ENCODE results near the gene SGSM2.

DNA sequence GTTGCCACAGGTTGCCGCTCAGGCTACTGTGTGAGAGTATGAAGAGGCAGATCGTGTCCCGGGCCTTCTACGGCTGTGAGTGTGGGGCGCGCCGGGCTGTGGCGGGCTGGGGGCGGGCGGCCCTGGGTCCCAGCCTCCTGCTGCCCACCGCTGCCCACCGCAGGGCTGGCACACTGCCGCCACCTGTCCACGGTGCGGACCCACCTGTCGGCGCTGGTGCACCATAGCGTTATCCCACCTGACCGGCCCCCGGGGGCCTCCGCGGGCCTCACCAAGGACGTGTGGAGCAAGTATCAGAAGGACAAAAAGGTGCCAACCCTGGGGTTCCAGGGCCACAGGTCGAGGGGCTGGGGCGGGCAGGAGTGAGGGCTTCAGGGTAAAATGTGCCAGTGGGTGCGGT is 34.9 kb downstream of the SGSM2 start:
- TF ChIP-seq, protein P1, sequence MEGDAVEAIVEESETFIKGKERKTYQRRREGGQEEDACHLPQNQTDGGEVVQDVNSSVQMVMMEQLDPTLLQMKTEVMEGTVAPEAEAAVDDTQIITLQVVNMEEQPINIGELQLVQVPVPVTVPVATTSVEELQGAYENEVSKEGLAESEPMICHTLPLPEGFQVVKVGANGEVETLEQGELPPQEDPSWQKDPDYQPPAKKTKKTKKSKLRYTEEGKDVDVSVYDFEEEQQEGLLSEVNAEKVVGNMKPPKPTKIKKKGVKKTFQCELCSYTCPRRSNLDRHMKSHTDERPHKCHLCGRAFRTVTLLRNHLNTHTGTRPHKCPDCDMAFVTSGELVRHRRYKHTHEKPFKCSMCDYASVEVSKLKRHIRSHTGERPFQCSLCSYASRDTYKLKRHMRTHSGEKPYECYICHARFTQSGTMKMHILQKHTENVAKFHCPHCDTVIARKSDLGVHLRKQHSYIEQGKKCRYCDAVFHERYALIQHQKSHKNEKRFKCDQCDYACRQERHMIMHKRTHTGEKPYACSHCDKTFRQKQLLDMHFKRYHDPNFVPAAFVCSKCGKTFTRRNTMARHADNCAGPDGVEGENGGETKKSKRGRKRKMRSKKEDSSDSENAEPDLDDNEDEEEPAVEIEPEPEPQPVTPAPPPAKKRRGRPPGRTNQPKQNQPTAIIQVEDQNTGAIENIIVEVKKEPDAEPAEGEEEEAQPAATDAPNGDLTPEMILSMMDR (conservative IDR thresholded peaks at IDR 0.05; ENCODE audit: low read depth in 2 of 2): no peak
- TF ChIP-seq STAT1 (IDR thresholded peaks at IDR 0.05; ENCODE audit: unreplicated experiment): no peak
